GM19043 (cell line): ENCODE data around the gene SEMA3A.
"Not testable (repeated sequence)": the region's sequence is repeated elsewhere in the genome, so short reads cannot be mapped to it uniquely, and the experiment has no call there.

Experiments used
- ATAC-seq: cut with Tn5 transposase; IDR thresholded peaks from one replicate; pipeline ENCODE4 v1.9.1; 2021; ENCODE audit warnings: low read depth; ENCODE audit not compliant: unreplicated experiment

Gene SEMA3A

DNA sequence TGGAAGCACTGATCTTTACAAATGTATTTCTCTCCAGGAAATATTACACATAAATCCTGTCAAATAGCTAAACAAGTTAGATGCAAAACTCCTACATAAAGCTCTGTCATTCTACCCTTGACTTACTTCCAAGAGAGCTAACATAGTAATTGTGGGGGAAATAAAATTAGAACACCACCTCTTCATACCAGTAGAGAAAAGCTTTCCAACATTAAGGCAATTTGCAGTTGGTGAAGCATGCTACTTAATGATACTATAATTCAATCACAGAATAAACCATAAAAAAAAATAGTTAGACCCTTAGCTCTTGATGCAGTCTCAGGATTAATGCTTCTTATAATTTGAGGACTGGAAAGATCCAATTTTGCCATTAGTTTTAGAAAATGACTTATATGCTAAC, 35.2 kb downstream of the SEMA3A start:
- no peak for ATAC-seq

DNA sequence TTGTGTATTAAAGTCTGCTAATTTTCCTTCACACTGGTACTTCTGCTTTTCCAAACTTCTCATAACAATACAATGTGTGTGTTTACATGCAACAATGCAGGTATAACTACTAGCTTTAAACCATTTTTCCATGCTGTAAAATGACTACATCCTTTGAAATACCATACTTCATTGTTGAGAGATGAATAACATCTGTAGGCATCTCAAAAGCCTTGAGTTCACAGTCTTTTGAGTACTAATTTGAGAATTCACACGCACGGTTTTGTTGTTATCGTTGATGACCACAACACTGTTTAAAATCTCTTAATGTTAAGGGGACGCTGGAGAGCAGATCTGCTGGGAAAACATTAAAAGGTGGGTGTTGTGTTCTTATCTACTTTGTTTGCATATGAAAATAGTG, 37.4 kb downstream of the SEMA3A start:
- ATAC-seq, result no peak

DNA sequence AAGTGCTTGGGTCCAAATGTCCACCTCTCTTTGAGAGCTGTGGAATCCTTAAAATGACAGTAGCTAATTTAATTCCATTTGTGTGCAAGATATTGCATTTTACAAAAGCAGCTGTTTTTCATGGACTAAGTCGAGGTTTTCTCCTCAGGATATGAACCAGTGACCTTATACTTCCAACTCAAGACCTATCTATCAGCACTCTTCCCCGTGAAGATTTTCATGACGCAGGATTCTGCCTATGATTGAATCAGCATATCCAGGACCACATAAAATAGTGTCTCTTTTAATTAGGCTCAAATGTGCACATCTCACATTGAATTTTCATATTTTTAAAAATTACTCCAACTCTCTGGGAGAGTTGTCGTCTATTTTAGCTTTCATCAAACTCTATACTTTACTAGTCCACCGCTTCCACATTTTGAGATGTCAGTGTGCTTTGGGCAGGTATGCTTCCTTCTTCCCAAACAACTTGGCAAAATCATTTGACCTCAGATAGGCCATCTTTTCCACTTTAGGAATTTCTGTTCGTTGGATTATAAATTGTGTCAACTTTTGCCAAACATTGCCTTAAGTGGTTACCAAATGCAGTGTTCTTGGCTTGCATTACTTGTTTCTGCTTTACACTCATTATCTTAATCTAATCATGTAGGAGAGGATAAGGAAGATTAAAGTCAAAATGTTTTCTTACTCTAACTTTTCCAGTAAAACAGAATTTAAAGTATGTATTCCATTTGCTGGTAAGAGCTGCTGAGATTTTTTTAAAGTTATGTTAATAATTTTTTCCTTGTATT, 39.4 kb downstream of the SEMA3A start:
- no peak for ATAC-seq

- no peak for ATAC-seq
These were observed 41.6 kb downstream of the SEMA3A start for GRCh38 chr7:84152995-84153394.

DNA sequence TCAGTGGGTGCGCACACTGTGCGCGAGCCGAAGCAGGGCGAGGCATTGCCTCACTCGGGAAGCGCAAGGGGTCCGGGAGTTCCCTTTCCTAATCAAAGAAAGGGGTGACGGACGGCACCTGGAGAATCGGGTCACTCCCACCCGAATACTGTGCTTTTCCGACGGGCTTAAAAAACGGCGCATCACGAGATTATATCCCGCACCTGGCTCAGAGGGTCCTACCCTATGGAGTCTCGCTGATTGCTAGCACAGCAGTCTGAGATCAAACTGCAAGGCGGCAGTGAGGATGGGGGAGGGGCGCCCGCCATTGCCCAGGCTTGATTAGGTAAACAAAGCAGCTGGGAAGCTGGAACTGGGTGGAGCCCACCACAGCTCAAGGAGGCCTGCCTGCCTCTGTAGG, 44.2 kb downstream of the SEMA3A start:
- not testable (repeated sequence) for ATAC-seq

GRCh38 chr7:84149573-84149972, 45.0 kb downstream of the SEMA3A start:
- no peak for ATAC-seq

GRCh38 chr7:84145892-84146291, 48.7 kb downstream of the SEMA3A start:
- ATAC-seq, result no peak

GRCh38 chr7:84144935-84145334, 49.7 kb downstream of the SEMA3A start:
- no peak for ATAC-seq

DNA sequence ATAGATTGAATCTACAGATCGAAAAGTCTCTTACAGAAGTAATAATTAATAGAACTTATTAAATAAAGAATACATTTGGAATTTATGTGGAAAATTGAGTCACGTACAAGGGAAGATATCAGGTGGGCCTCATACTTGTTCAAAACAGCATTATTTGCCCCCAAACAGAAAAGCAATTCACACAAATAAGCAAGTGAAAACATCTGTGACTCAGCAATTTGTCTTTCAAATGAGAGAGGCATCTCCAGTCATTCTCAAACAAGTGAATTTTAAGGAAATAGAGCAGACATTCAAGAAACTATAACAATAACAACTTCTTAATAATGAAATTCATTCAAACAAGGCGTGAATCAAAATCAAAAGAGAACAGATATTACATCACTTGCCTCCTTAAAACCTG, 50.1 kb downstream of the SEMA3A start:
- ATAC-seq, result no peak

DNA sequence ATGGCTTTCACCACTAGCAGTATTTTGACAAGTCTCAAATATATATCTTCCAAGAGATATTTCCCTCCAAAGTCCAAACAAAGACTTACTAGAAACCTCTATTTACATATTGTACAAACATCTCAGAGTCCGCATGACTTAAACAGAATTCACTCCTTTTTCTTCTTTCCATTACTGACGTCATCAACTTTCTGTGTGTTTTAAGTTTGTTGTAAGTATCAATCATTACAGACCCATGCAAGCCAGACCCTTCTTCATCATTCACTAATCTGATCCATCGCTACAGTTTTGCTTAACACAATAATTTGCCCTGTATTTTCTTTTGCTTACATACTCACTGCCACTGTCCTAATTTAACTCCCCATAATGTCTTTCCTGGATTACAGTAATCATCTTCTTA, 51.9 kb downstream of the SEMA3A start:
- ATAC-seq, result no peak

DNA sequence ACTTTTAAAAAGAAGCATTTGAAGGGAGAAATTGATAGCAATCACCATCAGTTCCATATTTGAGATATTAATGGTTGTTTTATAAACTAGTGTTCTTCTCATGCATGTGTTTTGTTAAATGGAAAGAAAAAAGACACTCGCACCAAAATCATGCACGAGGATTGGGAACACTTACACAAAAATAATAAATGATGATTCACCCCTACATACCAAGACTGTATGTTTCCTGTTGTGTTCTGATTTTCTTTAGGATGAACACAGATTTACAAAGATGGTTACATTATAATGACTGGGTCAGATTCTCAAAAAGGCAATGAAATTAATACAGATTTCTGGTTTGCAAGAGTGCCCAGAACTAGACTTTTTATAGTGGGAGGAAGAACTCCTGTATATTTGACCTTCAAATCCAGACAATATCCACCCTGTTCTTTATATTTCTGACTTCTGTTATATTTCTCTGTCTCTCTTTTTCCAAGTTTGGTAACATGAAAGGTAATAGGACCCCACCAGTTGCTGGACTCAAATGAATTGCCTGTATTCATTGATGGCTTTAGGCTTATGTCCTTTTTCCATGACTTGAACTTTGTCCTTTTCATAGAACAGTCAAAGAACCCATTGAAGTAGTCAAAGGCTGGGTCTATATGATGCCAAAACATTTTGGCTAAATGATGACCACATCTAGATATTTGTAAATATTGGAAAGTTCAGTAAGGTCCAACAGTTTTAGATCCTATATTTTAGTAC, 54.4 kb downstream of the SEMA3A start:
- no peak for ATAC-seq

GRCh38 chr7:84138411-84138810, 56.2 kb downstream of the SEMA3A start:
- no peak for ATAC-seq

- ATAC-seq, result no peak
These were observed 56.8 kb downstream of the SEMA3A start for GRCh38 chr7:84137812-84138211.

DNA sequence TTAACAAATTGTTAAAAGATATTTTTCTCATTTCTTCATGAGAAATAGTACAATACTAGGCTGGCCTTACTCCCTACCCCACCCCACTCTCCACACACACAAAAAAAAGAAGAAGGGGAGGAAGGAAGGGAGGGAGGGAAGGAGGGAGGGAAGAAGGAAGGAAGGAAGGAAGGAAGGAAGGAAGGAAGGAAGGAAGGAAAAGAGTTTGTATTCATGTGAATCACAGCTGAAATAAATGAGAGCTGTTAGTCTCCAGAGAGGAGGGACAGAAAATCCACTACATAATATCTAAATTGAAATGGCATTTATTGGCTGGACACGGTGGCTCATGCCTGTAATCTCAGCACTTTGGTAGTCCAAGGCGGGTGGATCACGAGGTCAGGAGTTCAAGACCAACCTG, 57.8 kb downstream of the SEMA3A start:
- ATAC-seq, result no peak

- no peak for ATAC-seq
These were observed 58.3 kb downstream of the SEMA3A start for GRCh38 chr7:84136336-84136735.

DNA sequence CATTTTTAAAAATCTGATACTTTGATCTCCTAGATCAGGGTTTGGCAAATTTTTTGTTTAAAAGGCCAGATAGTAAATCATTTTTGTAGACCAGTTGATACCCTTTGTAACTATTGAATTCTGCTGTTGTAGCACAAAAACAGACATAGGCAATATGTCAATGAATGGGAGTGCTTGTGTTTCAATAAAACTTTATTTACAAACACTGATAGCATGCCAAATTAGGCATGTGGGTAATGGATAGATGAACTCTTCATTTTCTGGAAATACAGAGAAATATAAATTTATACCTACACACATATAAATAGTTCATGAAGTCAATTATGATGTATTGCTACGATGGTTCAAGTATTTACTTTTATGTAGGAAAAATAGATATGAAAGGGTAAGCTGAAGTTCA, 60.4 kb downstream of the SEMA3A start:
- no peak for ATAC-seq

DNA sequence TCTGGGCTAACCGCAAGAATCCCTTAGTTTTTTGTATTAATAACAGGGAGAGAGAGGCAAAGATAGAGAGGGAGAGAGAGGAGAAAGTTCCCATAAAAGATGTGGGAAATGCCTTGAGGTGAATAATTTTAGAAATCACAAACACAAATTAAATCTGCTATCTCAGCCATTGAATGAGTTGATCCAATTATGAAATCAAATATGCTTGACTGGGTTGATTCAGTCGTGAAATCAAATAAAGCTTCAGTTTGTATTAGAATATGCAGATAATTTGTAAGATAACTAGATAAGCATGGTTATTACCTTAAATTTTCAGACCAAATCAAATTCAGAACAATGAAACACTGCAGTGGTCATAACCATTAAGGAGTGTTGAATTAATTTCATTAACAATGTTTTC, 68.9 kb downstream of the SEMA3A start:
- ATAC-seq, result no peak

DNA sequence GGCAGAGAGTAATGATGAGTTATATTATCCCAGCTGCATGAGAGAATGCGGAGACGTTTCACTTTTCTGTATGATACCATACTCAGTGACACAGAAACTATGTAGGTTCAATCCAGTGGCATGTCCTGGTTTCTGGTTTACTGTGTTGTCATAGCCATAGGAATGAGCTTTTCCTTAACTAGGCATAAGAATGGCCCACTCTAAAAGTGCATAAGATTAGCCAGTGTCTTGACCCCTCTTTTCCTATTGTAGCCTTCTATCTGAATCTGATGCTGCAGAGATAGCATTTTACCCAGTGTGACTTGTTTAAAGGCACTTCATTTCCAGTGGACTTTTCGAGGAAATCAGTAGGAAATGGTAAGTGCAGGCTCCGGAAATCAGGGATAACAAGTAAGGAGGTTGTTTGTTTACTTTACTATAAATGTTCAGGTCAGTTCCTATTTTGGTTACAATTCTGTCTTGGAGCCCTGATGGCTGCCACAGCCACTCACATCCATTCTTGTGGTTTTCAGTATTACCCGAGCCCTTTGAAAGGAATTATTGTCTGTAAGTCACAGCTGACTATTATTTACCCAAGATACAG, 70.5 kb downstream of the SEMA3A start:
- no peak for ATAC-seq

- no peak for ATAC-seq
These were observed 71.8 kb downstream of the SEMA3A start for GRCh38 chr7:84122582-84123360.

DNA sequence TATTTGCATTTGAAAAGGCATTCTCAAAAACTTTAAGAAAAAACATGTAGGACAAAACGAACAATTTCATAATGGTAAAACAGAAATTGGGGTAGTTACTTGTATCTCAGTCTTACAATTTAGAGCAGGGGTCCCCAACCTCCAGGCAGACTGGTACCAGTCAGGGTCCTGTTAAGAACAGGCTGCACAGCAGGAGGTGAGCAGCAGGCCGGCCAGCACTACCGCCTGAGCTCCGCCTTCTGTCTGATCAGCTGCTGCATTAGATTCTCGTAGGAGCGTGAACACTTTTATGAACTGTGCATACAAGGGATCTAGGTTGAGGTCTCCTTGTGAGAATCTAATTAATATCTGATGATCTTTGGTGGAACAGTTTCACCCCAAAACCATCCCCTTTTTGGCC, 77.3 kb downstream of the SEMA3A start:
- ATAC-seq, result no peak
